ENCODE measurements around the gene ZNF385D. TPM values are rescaled to one million over a fixed set of nuclear protein-coding genes. Genes with fewer than 3 reads are reported as not detected.
A peak's percentile ranks its signal among the peaks of the same experiment; 100 is the strongest.

The ZNF385D gene
- 26.2 TPM for polyA plus RNA-seq (ENCODE audit: insufficient read length)

GRCh38 chr3:21750831-21751391 lies at the start of gene ZNF385D:
ZNF385D (minus strand) TSS chr3:21751210; CDS start chr3:21750916, 294 bp downstream.
- peak; percentile 39 for DNase-seq (ENCODE audit: low read depth)

GRCh38 chr3:21798356-21799088 lies 47.5 kb upstream of the ZNF385D start:
- no peak for DNase-seq (ENCODE audit: low read depth)

DNA sequence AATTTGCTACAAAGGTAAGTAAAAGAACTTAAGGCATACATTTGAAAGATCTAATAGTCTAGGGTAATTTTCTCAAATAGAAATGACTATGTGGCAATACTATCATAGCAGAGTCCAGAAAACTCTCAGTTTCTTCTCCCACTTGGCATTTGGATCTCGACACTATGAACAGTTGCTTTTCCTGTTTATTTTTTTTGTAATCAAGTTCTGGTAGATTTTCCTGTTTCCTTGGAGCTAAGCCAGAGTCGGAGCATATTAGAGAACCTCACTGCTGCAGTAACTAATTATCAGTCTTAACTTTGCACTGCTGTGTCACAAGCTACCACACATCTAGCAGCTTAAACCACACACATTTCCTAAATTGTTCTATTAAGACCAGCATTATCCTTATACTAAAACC lies 44.9 kb upstream of the ZNF385D start:
- DNase-seq (ENCODE audit: low read depth), result no peak

DNA sequence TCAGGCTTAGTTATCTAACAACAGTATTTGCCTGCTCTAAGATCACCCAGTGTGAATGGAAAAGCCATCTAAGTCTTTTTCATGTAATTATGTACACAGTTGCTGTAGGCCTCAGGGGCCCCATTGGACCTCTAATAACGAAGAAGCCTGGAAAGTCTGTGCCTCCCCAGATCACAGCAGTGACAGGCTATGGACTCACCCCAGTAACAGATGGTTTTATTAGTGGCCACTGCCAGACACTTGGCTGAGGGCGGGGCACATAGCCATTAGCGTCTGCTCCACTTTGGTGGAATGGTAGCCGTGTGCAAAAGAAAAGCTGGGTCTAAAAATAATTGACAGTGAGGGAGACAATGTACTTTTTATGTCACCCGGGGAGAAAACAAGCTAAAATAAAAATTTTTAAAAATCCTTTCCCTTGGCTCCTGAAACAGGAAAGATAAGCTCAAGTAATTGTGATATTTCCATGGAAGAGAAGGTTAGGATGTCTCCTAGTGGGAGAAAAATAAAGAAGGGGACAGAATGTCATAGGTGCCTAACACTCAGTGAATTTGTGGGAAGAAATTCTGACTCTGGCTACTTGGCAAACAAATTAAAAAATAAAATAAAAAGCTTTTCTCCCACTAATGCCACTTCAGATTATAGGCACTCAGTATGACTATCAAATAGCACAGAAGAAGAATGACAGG lies 44.3 kb upstream of the ZNF385D start:
- no peak for DNase-seq (ENCODE audit: low read depth)

- no peak for DNase-seq (ENCODE audit: low read depth)
Observed at GRCh38 chr3:21794291-21794690, 43.3 kb upstream of the ZNF385D start.

GRCh38 chr3:21792176-21792575 lies 41.2 kb upstream of the ZNF385D start:
- no peak for DNase-seq (ENCODE audit: low read depth)

GRCh38 chr3:21791356-21791755 lies 40.3 kb upstream of the ZNF385D start:
- no peak for DNase-seq (ENCODE audit: low read depth)

DNA sequence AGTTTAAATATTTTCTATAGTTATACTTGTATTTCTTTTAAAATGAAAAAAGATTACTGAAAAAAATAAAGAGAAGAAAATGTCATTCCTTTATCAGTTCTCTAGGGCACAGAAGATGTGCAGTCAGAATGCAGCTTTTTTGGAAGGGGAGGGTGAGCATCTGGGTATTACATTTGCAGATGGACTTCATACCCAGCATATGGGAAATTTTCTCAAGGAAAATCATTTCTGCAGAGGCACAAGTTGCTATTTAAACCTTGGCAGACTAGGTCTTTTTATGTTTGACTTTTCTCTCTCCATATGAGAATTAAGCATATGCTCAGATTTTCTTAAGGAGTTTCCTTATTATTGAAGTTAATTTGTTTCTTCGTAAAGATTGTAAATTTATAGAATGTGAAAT lies 39.5 kb upstream of the ZNF385D start:
- DNase-seq (ENCODE audit: low read depth), result no peak

DNA sequence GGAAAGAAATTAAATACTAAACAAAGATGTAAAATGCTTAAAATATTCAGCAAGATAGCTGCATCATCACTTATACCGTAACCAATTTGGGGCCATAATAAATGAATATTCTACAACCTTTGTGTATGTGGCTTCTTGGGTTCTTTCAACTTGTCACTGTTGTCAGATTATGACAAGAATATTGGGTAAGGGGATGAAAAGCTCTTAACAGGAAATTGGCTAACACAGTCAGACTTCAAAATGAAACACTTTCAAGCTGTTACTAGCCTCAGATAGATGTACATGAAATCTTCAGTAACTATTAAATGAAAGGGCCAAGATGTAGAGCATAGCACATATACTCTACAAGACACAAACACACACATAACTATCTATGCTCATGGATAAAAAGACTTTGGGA lies 38.7 kb upstream of the ZNF385D start:
- no peak for DNase-seq (ENCODE audit: low read depth)

GRCh38 chr3:21786438-21786797 lies 35.4 kb upstream of the ZNF385D start:
- DNase-seq (ENCODE audit: low read depth), result no peak

DNA sequence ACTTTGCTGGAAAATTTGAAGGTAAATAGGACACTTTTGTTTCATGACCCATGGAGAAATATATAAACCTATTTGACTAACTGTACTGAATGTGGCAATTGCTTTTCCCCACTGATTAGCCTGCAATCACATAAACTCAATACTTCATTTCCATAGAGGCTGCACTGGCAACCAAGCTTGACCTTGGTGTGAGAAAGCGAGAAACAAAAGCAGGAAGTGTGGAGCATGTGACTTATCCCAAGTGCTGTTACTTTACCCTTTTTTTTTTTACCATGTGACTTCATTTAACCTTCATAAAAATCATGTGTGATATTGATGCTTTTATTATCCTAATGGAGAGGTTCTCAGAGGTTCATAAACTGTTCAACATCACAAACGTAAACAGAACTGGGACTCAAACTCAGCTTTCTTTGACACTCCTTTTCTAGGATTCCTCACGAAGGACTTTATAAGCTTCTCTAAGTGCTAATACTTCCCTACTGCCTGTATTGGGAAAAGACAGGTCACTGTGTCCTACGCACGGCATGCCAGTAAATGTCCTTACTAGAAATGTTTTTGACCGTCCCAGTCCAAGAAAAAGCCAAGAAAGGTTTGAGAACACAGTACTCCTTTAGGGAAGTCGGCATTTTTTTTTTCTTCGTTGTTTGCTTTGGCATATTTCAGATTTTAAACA lies 34.9 kb upstream of the ZNF385D start:
- no peak for DNase-seq (ENCODE audit: low read depth)

GRCh38 chr3:21783839-21784238 lies 32.8 kb upstream of the ZNF385D start:
- no peak for DNase-seq (ENCODE audit: low read depth)

GRCh38 chr3:21781355-21781754 lies 30.3 kb upstream of the ZNF385D start:
- no peak for DNase-seq (ENCODE audit: low read depth)

- DNase-seq (ENCODE audit: low read depth), result no peak
Observed at GRCh38 chr3:21779909-21780308, 28.9 kb upstream of the ZNF385D start.

GRCh38 chr3:21778715-21779114 lies 27.7 kb upstream of the ZNF385D start:
- no peak for DNase-seq (ENCODE audit: low read depth)

GRCh38 chr3:21777821-21778220 lies 26.8 kb upstream of the ZNF385D start:
- DNase-seq (ENCODE audit: low read depth), result no peak

- no peak for DNase-seq (ENCODE audit: low read depth)
Observed at GRCh38 chr3:21766002-21766401, 15.0 kb upstream of the ZNF385D start.

- DNase-seq (ENCODE audit: low read depth), result no peak
Observed at GRCh38 chr3:21755896-21756295, 4.9 kb upstream of the ZNF385D start.

DNA sequence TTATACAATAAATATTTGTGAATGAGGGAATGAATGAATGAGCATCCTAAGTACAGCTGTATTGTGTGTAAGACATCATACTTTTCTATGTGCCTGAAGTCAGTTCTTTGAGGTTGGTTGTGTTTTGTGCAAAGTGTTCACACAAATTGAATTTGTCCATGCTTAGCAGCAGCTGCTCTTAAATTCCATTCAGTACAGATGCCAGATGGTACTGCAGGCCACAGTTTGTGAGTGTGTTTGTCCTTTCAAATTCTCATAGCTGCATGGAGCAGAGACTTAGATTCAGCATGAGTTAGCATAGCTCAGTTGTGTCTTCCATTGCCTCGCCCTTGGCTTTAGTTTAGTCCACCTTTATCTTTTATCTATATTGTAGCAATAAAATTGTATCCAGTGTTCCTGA lies 3.8 kb upstream of the ZNF385D start:
- no peak for DNase-seq (ENCODE audit: low read depth)

DNA sequence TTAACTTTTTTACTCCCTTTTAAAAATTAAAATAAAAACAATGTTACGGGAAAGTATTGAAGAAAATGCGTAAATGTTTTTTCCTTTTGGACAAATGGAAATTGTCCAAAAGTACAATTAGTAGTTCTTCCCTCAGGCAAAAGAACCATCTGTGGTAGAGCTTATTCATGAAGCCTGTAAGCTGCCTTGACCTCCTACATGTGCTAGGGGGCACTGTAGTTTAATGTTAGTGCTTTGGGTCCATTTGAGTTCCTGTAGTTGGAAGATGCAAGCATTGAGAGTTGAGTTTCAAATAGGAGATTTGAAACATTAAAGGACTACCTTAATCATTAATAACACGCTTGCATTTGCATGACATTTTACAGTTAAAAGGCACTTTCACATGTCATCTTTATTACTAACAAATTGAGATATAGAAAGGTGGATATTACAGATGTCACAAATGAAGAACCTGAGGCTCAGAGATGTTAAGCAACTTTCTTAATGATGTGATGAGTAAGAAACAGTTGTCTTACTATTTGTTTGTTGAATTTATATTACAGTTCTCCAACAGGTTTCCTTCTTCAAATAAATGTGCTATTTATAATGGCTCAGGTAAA lies 1.8 kb upstream of the ZNF385D start:
- DNase-seq (ENCODE audit: low read depth), result no peak

DNA sequence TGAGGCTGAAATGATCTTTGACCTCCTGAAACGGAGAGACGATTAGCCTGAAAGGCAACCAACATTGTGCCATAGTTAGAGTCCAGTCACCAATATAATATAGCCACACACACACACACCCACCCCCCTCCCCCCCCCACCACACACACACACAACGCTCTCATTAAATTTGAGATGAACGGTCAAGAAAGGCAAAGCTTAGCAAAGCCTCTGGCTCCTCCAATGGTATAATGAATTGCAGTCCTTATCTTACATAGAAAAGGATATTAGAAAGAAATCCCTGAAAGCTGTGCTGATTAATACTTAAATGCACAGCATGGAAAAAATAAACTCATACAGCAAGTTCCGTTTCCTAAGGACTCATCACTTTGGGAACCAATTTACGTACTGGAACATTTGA lies 876 bp upstream of the ZNF385D start:
- DNase-seq (ENCODE audit: low read depth), result no peak

DNA sequence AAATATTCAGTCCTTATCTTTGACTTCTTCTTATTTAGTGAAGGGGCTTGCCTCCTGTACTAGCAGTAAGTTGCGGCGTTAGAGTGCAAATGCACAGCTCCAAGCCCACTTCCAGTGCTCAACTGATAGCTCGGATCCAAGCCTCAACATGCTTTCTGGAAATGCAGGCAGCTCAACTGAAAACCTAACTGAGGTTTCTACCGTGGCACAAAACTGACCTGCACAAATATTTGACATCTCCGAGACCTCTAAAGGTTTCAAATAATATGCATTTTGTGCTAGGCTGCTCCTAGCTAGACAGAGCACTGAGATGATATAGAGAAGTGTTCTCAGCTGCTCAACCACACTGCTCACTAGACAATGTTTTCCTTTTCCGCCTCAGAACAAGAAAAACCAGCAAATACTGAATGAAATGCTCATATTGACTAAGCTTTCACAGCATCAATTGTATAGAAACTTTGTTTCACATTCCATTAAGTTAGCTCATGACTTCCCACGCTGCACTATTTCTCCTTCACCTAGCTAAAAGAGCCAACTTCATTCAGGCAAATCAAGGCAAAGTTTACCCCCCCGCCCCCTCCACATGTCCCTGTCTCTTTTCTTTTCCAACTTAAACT lies 822 bp downstream of the ZNF385D start:
- DNase-seq (ENCODE audit: low read depth), result no peak

Data from forelimb muscle (tissue), 1 donor.